H1 (cell line): ENCODE data around the gene VPS50. TPM values are rescaled to one million over a fixed set of nuclear protein-coding genes. Genes with fewer than 3 reads are reported as not detected.

ENCODE experiments used
- CBX8 ChIP-seq: fragments of 300-800, 300-1000 bp; sonication (generic); IDR thresholded peaks from 2 replicates; pipeline ENCODE4 v1.7.1; 2016; ENCODE audit warnings: low read depth, low read length, borderline replicate concordance
- SIRT6 ChIP-seq: IDR thresholded peaks from one replicate; pipeline ENCODE4 v1.7.1; 2012; ENCODE audit warnings: low read length, inconsistent platforms
- polyA plus RNA-seq, 7 experiments: library from polyadenylated mRNA; depleted of rRNA in 3 of 7; stranded (reverse) in 5 of 7; unstranded in 2 of 7; fragments of >200 nt in 5 of 7; fragments of 200-250 nt in 2 of 7; gene quantifications; 1 replicate in 5 of 7; 2 replicates in 1 of 7; 4 replicates in 1 of 7; pipeline versions ENCODE4 v1.2.1 to v1.2.3, GENCODE V29; 2011 to 2013; ENCODE audit warnings: missing spikeins in 2 of 7, mixed read lengths in 2 of 7
- total RNA-seq: library from RNA; stranded (reverse); fragmentation: NEBNext Ultra II Directional; extraction: Animal tissue kit (Norgen Biotek cat#: 25700); gene quantifications from 2 replicates; pipeline ENCODE4 v1.2.1, GENCODE V29; 2021

The VPS50 gene
- total and polyA plus RNA-seq, 2 of the 8 experiments (the other 6 are each of a cell fraction or from before 2014, with no cell fraction given): 3.7 to 9.3 TPM

DNA sequence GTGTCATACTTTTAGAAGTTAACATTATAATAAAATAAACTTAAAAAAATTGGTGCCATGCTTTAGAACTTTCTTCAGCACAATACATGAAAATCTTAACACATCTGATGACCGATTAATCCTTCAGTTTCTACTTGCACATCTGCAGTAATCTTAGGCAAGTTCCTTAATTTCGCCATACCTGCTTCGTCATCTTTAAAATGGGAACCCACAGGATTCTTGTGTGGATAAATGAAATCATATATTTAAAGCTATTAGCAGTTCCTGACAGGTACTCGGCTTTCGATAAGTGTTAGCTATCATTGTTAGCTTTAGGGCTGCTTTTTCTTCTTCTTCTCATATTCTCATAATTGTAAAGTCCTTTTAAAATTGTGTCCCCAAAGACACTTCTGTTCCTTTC is 907 bp upstream of the VPS50 start (continued):
- TF ChIP-seq SIRT6 (no peak), CBX8 (no peak)
